GM23338 (cell line): ENCODE results near the gene GLIPR1. TPM values are rescaled to one million over a fixed set of nuclear protein-coding genes. Genes with fewer than 3 reads are reported as not detected.

Experiments
- ATAC-seq: fragments of 200-7000 bp; cut with Tn5 transposase; 3 replicates; pipeline ENCODE4 v1.9.1; 2020
- DNase-seq: peaks from one replicate; pipeline ENCODE4 v3.0.0-alpha.2; 2015; ENCODE audit warnings: low spot score
- H2AFZ ChIP-seq: fragments of 200-600 bp; sonication (generic); 2 replicates; pipeline ENCODE4 v1.8.0; 2016; ENCODE audit warnings: antibody characterized with exemption, mild to moderate bottlenecking, moderate library complexity
- H3F3A ChIP-seq: fragments of 200-600 bp; sonication (generic); replicated peaks from 2 replicates; pipeline ENCODE4 v1.8.0; 2017; ENCODE audit warnings: antibody characterized with exemption, mixed run types, low read depth
- H3K27ac ChIP-seq: fragments of 200-600 bp; sonication (generic); 2 replicates; pipeline ENCODE4 v1.6.1; 2016; ENCODE audit warnings: low read depth
- H3K27me3 ChIP-seq: fragments of 200-600 bp; sonication (generic); 2 replicates; pipeline ENCODE4 v1.8.0; 2016; ENCODE audit warnings: mild to moderate bottlenecking, mixed run types, moderate library complexity; ENCODE audit not compliant: insufficient read depth
- H3K36me3 ChIP-seq: fragments of 200-600 bp; sonication (generic); 2 replicates; pipeline ENCODE4 v1.8.0; 2016; ENCODE audit warnings: mild to moderate bottlenecking; ENCODE audit not compliant: insufficient read depth
- H3K4me1 ChIP-seq: fragments of 200-600 bp; sonication (generic); 2 replicates; pipeline ENCODE4 v1.8.0; 2016; ENCODE audit warnings: mild to moderate bottlenecking, moderate library complexity; ENCODE audit not compliant: insufficient read depth
- H3K4me2 ChIP-seq: fragments of 200-600 bp; sonication (generic); 2 replicates; pipeline ENCODE4 v1.7.1; 2017; ENCODE audit warnings: mixed run types
- H3K4me3 ChIP-seq: fragments of 200-600 bp; sonication (generic); 2 replicates; pipeline ENCODE4 v1.6.1; 2016; ENCODE audit warnings: mixed run types
- H3K79me2 ChIP-seq: fragments of 200-600 bp; sonication (generic); replicated peaks from 2 replicates; pipeline ENCODE4 v1.8.0; 2017; ENCODE audit warnings: mild to moderate bottlenecking; ENCODE audit not compliant: insufficient read depth
- H3K9me2 ChIP-seq: fragments of 200-600 bp; sonication (generic); 2 replicates; pipeline ENCODE4 v1.8.0; 2017; ENCODE audit not compliant: insufficient read depth
- H4K20me1 ChIP-seq: fragments of 200-600 bp; sonication (generic); replicated peaks from 2 replicates; pipeline ENCODE4 v1.8.0; 2017; ENCODE audit warnings: mild to moderate bottlenecking; ENCODE audit not compliant: insufficient read depth
- H3K27ac Mint-ChIP-seq: 2 replicates; pipeline ENCODE4 v1.8.0; 2020; ENCODE audit warnings: inconsistent platforms, mild to moderate bottlenecking, moderate library complexity, mixed read lengths
- H3K27me3 Mint-ChIP-seq: 3 replicates; pipeline ENCODE4 v1.8.0; 2022; ENCODE audit warnings: low read depth, mild to moderate bottlenecking, moderate library complexity, mixed read lengths, inconsistent platforms; ENCODE audit not compliant: insufficient read depth, poor library complexity
- H3K36me3 Mint-ChIP-seq: 3 replicates; pipeline ENCODE4 v1.8.0; 2021; ENCODE audit warnings: low read depth, mild to moderate bottlenecking, inconsistent platforms, moderate library complexity, mixed read lengths
- H3K4me1 Mint-ChIP-seq: 3 replicates; pipeline ENCODE4 v1.8.0; 2020; ENCODE audit warnings: mild to moderate bottlenecking, inconsistent platforms, mixed read lengths
- H3K4me3 Mint-ChIP-seq: 3 replicates; pipeline ENCODE4 v1.8.0; 2021; ENCODE audit warnings: moderate library complexity, mild to moderate bottlenecking, inconsistent platforms, mixed read lengths
- H3K9me3 Mint-ChIP-seq: 3 replicates; pipeline ENCODE4 v1.8.0; 2020; ENCODE audit warnings: moderate library complexity, mild to moderate bottlenecking, inconsistent platforms, mixed read lengths
- CREB1 ChIP-seq: fragments of 250-450 bp; sonication (Bioruptor Pico); IDR thresholded peaks from 2 replicates; pipeline ENCODE4 v1.5.0; 2020; ENCODE audit warnings: low read depth, mild to moderate bottlenecking, moderate library complexity
- EZH2 ChIP-seq: fragments of 200-600 bp; sonication (generic); IDR thresholded peaks from one replicate; pipeline ENCODE4 v1.8.0; 2017; ENCODE audit warnings: antibody characterized with exemption, mild to moderate bottlenecking, low read depth; ENCODE audit not compliant: unreplicated experiment
- POLR2AphosphoS5 ChIP-seq: IDR thresholded peaks from 2 replicates; pipeline ENCODE4 v1.6.1; 2016; ENCODE audit warnings: antibody characterized with exemption, low read depth
- STAT1 ChIP-seq: IDR thresholded peaks from one replicate; pipeline ENCODE4 v1.6.1; 2016; ENCODE audit warnings: antibody characterized with exemption; ENCODE audit not compliant: unreplicated experiment
- ZNF331 ChIP-seq: fragments of 250-450 bp; sonication (Bioruptor Pico); IDR thresholded peaks from 2 replicates; pipeline ENCODE4 v1.5.0; 2020; ENCODE audit warnings: low read depth, mild to moderate bottlenecking, moderate library complexity
- ZNF462 ChIP-seq: fragments of 250-450 bp; sonication (Bioruptor Pico); IDR thresholded peaks from 2 replicates; pipeline ENCODE4 v1.5.0; 2020; ENCODE audit warnings: mild to moderate bottlenecking, moderate library complexity
- polyA plus RNA-seq: library from polyadenylated mRNA; unstranded; fragments of >200 nt; fragmentation: Nextera tagmentation; extraction: Ambion mirVana; gene quantifications from 2 replicates; pipeline ENCODE4 v1.2.1, GENCODE V29; 2016
- total RNA-seq: library from RNA; depleted of rRNA; stranded (reverse); fragments of >200 nt; shearing (Covaris generic); gene quantifications from 2 replicates; pipeline ENCODE4 v1.2.3, GENCODE V29; 2014

The GLIPR1 gene
- total and polyA plus RNA-seq, 2 experiments from 2014 or later = 0.03 to 6.1 TPM

GRCh38 chr12:75447691-75448393 lies 32.7 kb upstream of the GLIPR1 start (continued):
- TF ChIP-seq ZNF462 (CRISPR knock-in tag) = no peak
- TF ChIP-seq CREB1 (CRISPR knock-in tag) = no peak
- TF ChIP-seq STAT1 = no peak
- no peak for TF ChIP-seq ZNF331 (CRISPR knock-in tag)
- TF ChIP-seq POLR2AphosphoS5 = no peak

- Histone ChIP-seq H3K4me3 (no peak overlapping the region), H3K27ac (no peak overlapping the region), H2AFZ (peak overlapping the region; percentile 43; the same call in 1 of the 2 replicates), H3K36me3 (peaks cover 5% of the 10 kb centered on the region; the same call in 1 of the 2 replicates), H4K20me1 (no peaks in the 10 kb centered on the region), H3K79me2 (no peaks in the 10 kb centered on the region), H3K9me2 (no peaks in the 10 kb centered on the region), H3K27me3 (no peaks in the 10 kb centered on the region), H3F3A (no peaks in the 10 kb centered on the region), H3K4me2 (no peak overlapping the region), H3K4me1 (no peaks in the 10 kb centered on the region)
- Mint-ChIP-seq H3K27me3 (no peaks in the 10 kb centered on the region), H3K9me3 (peaks cover 11% of the 10 kb centered on the region), H3K27ac (no peak overlapping the region), H3K4me1 (no peaks in the 10 kb centered on the region; the same call in 2 of the 3 replicates), H3K36me3 (peaks cover 11% of the 10 kb centered on the region), H3K4me3 (no peak overlapping the region)
- ATAC-seq (no peak), DNase-seq (no peak)
- no peak for TF ChIP-seq EZH2
- TF ChIP-seq STAT1 = no peak
- TF ChIP-seq ZNF462 (CRISPR knock-in tag) = no peak
- TF ChIP-seq CREB1 (CRISPR knock-in tag) = no peak
- no peak for TF ChIP-seq ZNF331 (CRISPR knock-in tag)
- no peak for TF ChIP-seq POLR2AphosphoS5
Measured at GRCh38 chr12:75452675-75453330, 27.8 kb upstream of the GLIPR1 start.
